ENCODE data around the gene C16orf92.

Gene C16orf92

GRCh38 chr16:30005341-30006094 lies 17.5 kb upstream of the C16orf92 start:
- Histone ChIP-seq H3K36me3 (ENCODE audit: control insufficient read depth in 2 of 2, insufficient read depth in 2 of 2, low read length in 2 of 2) (peaks cover 0 to 10% of the 10 kb centered on the region in 2 donors), H3K4me1 (ENCODE audit: control insufficient read depth in 2 of 2, insufficient read depth in 2 of 2, low read length in 2 of 2) (peaks cover 0 to 4% of the 10 kb centered on the region in 2 donors), H3K4me3 (ENCODE audit: low read length in 2 of 2) (no peak overlapping the region), H3K9me3 (ENCODE audit: control insufficient read depth in 2 of 2, low read length in 2 of 2) (no peaks in the 10 kb centered on the region), H3K27ac (ENCODE audit: low read depth in 2 of 2, low read length in 2 of 2) (no peak overlapping the region), H3K27me3 (ENCODE audit: control insufficient read depth in 2 of 2, insufficient read depth in 2 of 2, low read length in 2 of 2) (peaks cover 6 to 7% of the 10 kb centered on the region in 2 donors), H3K9ac (ENCODE audit: low read depth in 1 of 2, low read length in 2 of 2) (no peak overlapping the region)

DNA sequence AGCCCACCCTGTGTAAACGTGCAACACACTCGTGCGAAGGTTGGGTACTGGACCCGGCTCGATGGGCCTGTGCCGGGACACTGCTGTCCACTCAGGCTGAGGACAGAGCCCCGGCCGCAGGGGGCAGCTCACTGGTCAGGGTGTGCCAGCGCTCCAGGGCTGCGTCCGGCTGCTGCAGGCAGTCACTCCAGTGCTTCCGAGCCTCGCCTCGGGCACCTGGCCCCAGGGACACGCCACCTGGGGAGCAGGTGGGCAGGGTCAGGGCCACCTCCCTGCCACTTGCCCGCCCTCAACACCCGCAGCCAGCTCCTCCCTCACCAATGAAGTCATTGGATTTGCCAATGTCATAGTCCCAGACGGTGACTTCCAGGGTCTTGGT lies 16.9 kb upstream of the C16orf92 start:
- H3K4me1 ChIP-seq (ENCODE audit: control insufficient read depth in 2 of 2, insufficient read depth in 2 of 2, low read length in 2 of 2): peaks cover 0 to 5% of the 10 kb centered on the region in 2 donors
- H3K4me3 ChIP-seq (ENCODE audit: low read length in 2 of 2): no peak overlapping the region
- H3K36me3 ChIP-seq (ENCODE audit: control insufficient read depth in 2 of 2, insufficient read depth in 2 of 2, low read length in 2 of 2): peaks cover 0 to 9% of the 10 kb centered on the region in 2 donors
- peaks cover 8% of the 10 kb centered on the region in 2 donors for H3K27me3 ChIP-seq (ENCODE audit: control insufficient read depth in 2 of 2, insufficient read depth in 2 of 2, low read length in 2 of 2)
- no peaks in the 10 kb centered on the region for H3K9me3 ChIP-seq (ENCODE audit: control insufficient read depth in 2 of 2, low read length in 2 of 2)
- no peak overlapping the region for H3K9ac ChIP-seq (ENCODE audit: low read depth in 1 of 2, low read length in 2 of 2)
- no peak overlapping the region for H3K27ac ChIP-seq (ENCODE audit: low read depth in 2 of 2, low read length in 2 of 2)

GRCh38 chr16:30006659-30007377 lies 16.2 kb upstream of the C16orf92 start:
- Histone ChIP-seq H3K36me3 (ENCODE audit: control insufficient read depth in 2 of 2, insufficient read depth in 2 of 2, low read length in 2 of 2) (peaks cover 0 to 6% of the 10 kb centered on the region in 2 donors), H3K9ac (ENCODE audit: low read depth in 1 of 2, low read length in 2 of 2) (no peak overlapping the region), H3K9me3 (ENCODE audit: control insufficient read depth in 2 of 2, low read length in 2 of 2) (no peaks in the 10 kb centered on the region), H3K27ac (ENCODE audit: low read depth in 2 of 2, low read length in 2 of 2) (no peak overlapping the region), H3K4me1 (ENCODE audit: control insufficient read depth in 2 of 2, insufficient read depth in 2 of 2, low read length in 2 of 2) (peaks cover 0 to 5% of the 10 kb centered on the region in 2 donors), H3K4me3 (ENCODE audit: low read length in 2 of 2) (no peak overlapping the region), H3K27me3 (ENCODE audit: control insufficient read depth in 2 of 2, insufficient read depth in 2 of 2, low read length in 2 of 2) (peaks cover 8 to 12% of the 10 kb centered on the region in 2 donors)

- peaks cover 10 to 14% of the 10 kb centered on the region in 2 donors for H3K27me3 ChIP-seq (ENCODE audit: control insufficient read depth in 2 of 2, insufficient read depth in 2 of 2, low read length in 2 of 2)
- peaks cover 0 to 4% of the 10 kb centered on the region in 2 donors for H3K36me3 ChIP-seq (ENCODE audit: control insufficient read depth in 2 of 2, insufficient read depth in 2 of 2, low read length in 2 of 2)
- H3K4me3 ChIP-seq (ENCODE audit: low read length in 2 of 2): no peak overlapping the region
- peaks cover 0 to 5% of the 10 kb centered on the region in 2 donors for H3K4me1 ChIP-seq (ENCODE audit: control insufficient read depth in 2 of 2, insufficient read depth in 2 of 2, low read length in 2 of 2)
- no peak overlapping the region for H3K27ac ChIP-seq (ENCODE audit: low read depth in 2 of 2, low read length in 2 of 2)
- H3K9me3 ChIP-seq (ENCODE audit: control insufficient read depth in 2 of 2, low read length in 2 of 2): no peaks in the 10 kb centered on the region
- no peak overlapping the region for H3K9ac ChIP-seq (ENCODE audit: low read depth in 1 of 2, low read length in 2 of 2)
Observed at GRCh38 chr16:30007378-30007895, 15.6 kb upstream of the C16orf92 start.

DNA sequence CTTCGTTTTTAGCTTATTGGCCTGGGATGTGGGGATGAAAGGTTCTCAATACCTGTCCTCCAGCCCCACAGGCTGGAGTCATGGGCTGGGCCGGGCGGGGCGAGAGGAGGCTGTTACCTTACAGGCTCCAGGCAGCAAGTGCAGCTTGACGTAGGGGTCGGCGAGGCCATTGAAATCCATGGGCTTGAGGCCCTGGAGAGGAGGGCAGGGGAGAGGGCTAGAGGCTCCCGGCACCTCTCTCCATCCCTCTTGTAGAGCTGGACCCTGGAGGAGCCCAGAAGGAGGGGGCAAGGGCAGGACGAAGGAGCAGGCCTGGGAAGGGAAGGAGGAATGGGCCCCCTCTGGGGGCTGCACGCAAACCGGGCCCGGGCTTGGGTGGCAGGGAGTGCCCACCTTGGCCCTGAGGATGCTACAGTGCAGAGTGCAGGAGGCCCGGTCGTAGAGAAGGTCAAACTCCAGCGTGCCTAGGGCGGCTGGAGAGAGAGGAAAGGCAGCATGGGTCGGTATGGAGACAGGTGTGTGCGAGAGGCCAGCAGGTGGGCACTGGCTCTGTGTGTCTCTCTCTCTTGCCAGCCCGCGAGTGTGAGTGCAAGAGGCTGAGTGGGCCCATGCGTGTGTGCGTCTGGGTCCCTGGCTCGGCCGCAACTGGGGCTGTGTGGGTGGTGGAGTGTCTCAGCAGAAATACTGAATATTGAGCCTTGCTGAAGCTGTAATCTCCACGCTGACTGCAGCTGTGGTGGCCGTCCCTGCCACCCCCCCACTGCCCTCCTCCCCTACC lies 13.7 kb upstream of the C16orf92 start:
- no peak overlapping the region for H3K4me3 ChIP-seq (ENCODE audit: low read length in 2 of 2)
- no peak overlapping the region for H3K27ac ChIP-seq (ENCODE audit: low read depth in 2 of 2, low read length in 2 of 2)

DNA sequence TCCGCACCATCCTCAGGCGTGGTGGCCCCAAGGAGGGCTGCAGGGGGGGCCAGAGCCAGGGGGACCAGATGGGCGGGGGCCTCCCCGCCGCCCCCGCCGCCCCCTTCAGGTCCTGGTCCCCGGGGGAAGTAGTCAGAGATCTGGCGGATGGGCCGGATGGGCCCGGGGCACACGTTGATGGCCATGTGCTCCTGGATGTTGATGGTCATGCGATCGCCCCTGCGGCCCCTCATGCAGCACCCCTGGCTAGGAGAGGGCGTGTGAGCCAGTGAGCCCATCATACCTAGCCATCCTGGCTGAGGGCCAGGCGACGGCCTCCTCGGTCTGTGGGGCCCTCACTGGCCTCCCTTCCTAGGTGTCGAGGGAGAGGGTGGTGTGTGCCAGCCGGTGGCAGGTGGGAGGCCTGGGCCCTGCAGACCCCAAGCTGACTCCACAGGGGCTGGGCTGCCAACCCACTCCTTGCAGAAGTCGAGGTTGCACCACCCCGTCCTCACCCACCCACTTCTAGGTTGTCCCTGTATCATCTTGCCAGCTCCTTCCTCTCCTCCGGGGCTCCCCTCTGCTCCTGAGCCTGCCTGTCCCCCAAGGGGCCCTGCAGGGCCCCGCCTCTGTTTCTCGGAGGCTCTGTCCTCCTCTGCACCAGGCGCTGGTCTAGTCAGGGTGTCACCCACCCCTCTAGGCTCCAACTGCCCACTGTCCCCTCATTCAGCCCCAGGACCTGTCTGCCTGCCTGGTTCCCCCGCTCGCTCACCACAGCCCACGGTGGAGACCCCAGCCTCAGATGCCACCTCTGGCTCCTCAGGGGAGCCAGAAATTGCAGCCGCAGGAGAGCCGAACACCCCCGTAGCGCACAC lies 12.8 kb upstream of the C16orf92 start:
- peaks cover 10 to 14% of the 10 kb centered on the region in 2 donors for H3K27me3 ChIP-seq (ENCODE audit: control insufficient read depth in 2 of 2, insufficient read depth in 2 of 2, low read length in 2 of 2)
- peaks cover 0 to 5% of the 10 kb centered on the region in 2 donors for H3K4me1 ChIP-seq (ENCODE audit: control insufficient read depth in 2 of 2, insufficient read depth in 2 of 2, low read length in 2 of 2)
- no peak overlapping the region for H3K27ac ChIP-seq (ENCODE audit: low read depth in 2 of 2, low read length in 2 of 2)
- H3K9me3 ChIP-seq (ENCODE audit: control insufficient read depth in 2 of 2, low read length in 2 of 2): no peaks in the 10 kb centered on the region
- no peak overlapping the region for H3K9ac ChIP-seq (ENCODE audit: low read depth in 1 of 2, low read length in 2 of 2)
- no peaks in the 10 kb centered on the region for H3K36me3 ChIP-seq (ENCODE audit: control insufficient read depth in 2 of 2, insufficient read depth in 2 of 2, low read length in 2 of 2)
- peak overlapping the region in 1 of 2 donors; percentile 50 for H3K4me3 ChIP-seq (ENCODE audit: low read length in 2 of 2)

More for the DNA sequence above, 13.7 kb upstream of the C16orf92 start:
- Histone ChIP-seq H3K9me3 (ENCODE audit: control insufficient read depth in 2 of 2, low read length in 2 of 2) (no peaks in the 10 kb centered on the region), H3K4me1 (ENCODE audit: control insufficient read depth in 2 of 2, insufficient read depth in 2 of 2, low read length in 2 of 2) (peaks cover 0 to 5% of the 10 kb centered on the region in 2 donors), H3K9ac (ENCODE audit: low read depth in 1 of 2, low read length in 2 of 2) (no peak overlapping the region), H3K36me3 (ENCODE audit: control insufficient read depth in 2 of 2, insufficient read depth in 2 of 2, low read length in 2 of 2) (no peaks in the 10 kb centered on the region), H3K27me3 (ENCODE audit: control insufficient read depth in 2 of 2, insufficient read depth in 2 of 2, low read length in 2 of 2) (peaks cover 10 to 14% of the 10 kb centered on the region in 2 donors)

DNA sequence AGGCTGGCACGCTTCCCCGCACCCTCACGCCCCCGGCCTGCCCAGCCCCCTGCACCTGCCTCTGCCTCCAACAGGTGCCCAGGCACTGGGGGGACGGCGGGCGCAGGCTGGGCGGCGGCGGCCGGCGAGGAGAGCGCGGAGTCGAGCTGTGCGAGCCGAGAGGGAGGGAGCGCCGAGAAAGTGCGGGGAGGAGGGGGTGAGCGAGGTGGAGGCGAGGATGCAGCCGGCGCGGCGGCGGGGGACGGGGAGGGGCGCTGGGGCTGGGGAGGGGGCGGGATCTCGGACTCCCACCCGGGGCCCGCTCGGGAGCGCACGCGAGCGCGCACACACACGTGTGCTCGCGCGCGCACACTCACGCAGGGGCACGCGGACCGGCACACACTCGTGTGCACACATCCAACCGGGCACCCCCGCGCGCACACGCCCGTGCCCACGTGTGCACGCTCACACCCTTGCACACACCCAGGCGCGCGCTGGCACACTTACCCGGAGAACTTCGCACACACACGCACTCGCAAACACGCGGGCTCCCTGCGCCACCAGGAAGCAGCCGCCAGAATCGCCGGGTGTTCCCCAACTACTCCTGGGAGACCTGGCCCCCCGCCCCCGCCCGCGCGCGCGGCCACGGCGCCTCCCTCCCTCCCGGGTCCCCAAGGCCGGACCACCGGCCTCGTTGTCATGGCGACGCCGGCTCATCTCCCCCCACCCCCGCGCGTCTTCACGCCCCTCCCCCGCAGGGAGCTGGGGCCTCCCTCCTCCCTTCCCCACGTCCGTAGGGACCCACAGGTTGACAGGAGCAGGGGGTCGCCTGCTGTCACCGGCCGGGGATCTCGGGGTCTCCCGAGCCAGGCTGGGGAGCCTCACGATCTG lies 11.9 kb upstream of the C16orf92 start, which contains the start of gene DOC2A:
Gene DOC2A (minus strand): TSS at position 184 of the 870 bp plus-strand sequence. CDS start 805 bp downstream, outside the sequence.
- Histone ChIP-seq H3K36me3 (ENCODE audit: control insufficient read depth in 2 of 2, insufficient read depth in 2 of 2, low read length in 2 of 2) (no peaks in the 10 kb centered on the region), H3K4me1 (ENCODE audit: control insufficient read depth in 2 of 2, insufficient read depth in 2 of 2, low read length in 2 of 2) (peaks cover 0 to 5% of the 10 kb centered on the region in 2 donors), H3K9ac (ENCODE audit: low read depth in 1 of 2, low read length in 2 of 2) (no peak within 1 kb of the TSS), H3K4me3 (ENCODE audit: low read length in 2 of 2) (peak within 1 kb of the TSS in 1 of 2 donors; percentile 50), H3K9me3 (ENCODE audit: control insufficient read depth in 2 of 2, low read length in 2 of 2) (no peaks in the 10 kb centered on the region), H3K27ac (ENCODE audit: low read depth in 2 of 2, low read length in 2 of 2) (no peak within 1 kb of the TSS), H3K27me3 (ENCODE audit: control insufficient read depth in 2 of 2, insufficient read depth in 2 of 2, low read length in 2 of 2) (peaks cover 10 to 14% of the 10 kb centered on the region in 2 donors)

DNA sequence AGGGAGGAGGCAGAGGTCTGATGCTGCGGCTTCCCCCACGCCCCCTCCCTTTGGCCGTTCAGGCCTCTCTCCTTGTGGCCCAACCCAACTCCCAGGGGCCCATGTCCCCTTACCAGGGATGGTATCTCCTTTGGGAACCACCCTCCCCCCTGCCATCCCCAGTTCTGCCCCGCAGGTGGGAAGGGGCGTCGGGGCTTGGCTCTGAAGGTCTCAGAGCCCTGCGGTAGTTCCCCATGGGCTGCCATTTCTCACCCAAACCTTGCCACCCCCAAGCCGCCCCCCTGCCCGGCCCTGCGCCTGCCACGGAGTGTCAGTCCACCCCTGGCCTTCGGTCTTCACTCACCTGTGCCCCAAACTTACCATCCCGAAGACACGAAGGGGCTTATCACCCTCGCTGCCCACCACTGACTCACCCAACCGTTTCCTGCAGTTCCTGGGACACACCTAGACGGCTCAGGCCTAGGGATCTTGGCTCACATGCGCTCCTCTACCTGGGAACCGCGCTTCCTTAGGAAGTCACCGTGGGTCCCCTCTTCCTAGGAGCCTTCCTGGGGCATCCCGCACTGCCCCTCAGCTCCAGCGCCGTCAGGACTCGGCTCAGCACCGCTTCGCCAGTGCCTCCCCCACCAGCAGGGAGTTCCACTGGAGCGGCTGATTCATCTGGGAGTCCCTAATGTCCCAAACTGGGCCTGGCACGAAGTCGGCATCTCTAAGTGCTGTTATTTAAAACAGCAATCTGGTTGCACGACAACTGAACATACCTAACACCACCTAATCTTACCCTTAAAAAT lies 11.1 kb upstream of the C16orf92 start:
- no peak overlapping the region for H3K4me3 ChIP-seq (ENCODE audit: low read length in 2 of 2)
- H3K9ac ChIP-seq (ENCODE audit: low read depth in 1 of 2, low read length in 2 of 2): no peak overlapping the region
- no peaks in the 10 kb centered on the region for H3K9me3 ChIP-seq (ENCODE audit: control insufficient read depth in 2 of 2, low read length in 2 of 2)
- peaks cover 10 to 14% of the 10 kb centered on the region in 2 donors for H3K27me3 ChIP-seq (ENCODE audit: control insufficient read depth in 2 of 2, insufficient read depth in 2 of 2, low read length in 2 of 2)
- H3K36me3 ChIP-seq (ENCODE audit: control insufficient read depth in 2 of 2, insufficient read depth in 2 of 2, low read length in 2 of 2): no peaks in the 10 kb centered on the region
- H3K4me1 ChIP-seq (ENCODE audit: control insufficient read depth in 2 of 2, insufficient read depth in 2 of 2, low read length in 2 of 2): peaks cover 0 to 5% of the 10 kb centered on the region in 2 donors
- H3K27ac ChIP-seq (ENCODE audit: low read depth in 2 of 2, low read length in 2 of 2): no peak overlapping the region
